ENCODE results near the gene PFN1.
A peak's percentile ranks its signal among the peaks of the same experiment; 100 is the strongest.

Gene PFN1

GRCh38 chr17:4937553-4937952, 10.8 kb downstream of the PFN1 start:
- TF ChIP-seq CTCF (IDR thresholded peaks at IDR 0.05; ENCODE audit: insufficient read depth, low read depth, low read length, missing control alignments) = no peak
- no peak overlapping the region for H3K4me3 ChIP-seq (ENCODE audit: low read length)
- DNase-seq (ENCODE audit: low read depth) = no peak

- no peak for TF ChIP-seq CTCF (IDR thresholded peaks at IDR 0.05; ENCODE audit: insufficient read depth, low read depth, low read length, missing control alignments)
- DNase-seq (ENCODE audit: low read depth) = no peak
- H3K4me3 ChIP-seq (ENCODE audit: low read length) = no peak overlapping the region
Observed at GRCh38 chr17:4936436-4936835, 11.9 kb downstream of the PFN1 start.

DNA sequence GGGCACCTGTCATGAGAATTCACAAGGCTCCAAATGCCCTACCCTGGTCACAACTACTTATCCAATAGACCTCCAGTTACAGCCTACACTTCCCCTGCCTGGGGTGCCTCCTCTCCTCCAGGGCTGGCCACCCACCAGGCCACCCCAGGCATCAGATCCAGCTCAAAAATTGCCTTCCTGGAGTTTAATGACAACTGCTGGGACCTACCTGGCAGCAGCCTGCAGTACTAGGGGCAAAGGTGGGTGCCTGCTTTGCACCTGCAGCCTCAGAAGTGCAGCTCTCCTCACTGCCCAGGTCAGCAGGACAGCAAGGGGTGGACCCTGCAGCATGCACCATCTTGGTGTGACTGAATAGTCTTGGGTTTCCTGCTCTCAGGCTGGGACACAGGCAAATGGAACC, 12.7 kb downstream of the PFN1 start:
- no peak for DNase-seq (ENCODE audit: low read depth)

GRCh38 chr17:4934173-4934979, 14.0 kb downstream of the PFN1 start:
- peak; percentile 21 for TF ChIP-seq CTCF (IDR thresholded peaks at IDR 0.05; ENCODE audit: insufficient read depth, low read depth, low read length, missing control alignments)
- peak; percentile 49 for DNase-seq (ENCODE audit: low read depth)
- H3K4me3 ChIP-seq (ENCODE audit: low read length) = no peak overlapping the region

More for the DNA sequence above, 12.7 kb downstream of the PFN1 start:
- no peak overlapping the region for H3K4me3 ChIP-seq (ENCODE audit: low read length)
- TF ChIP-seq CTCF (IDR thresholded peaks at IDR 0.05; ENCODE audit: insufficient read depth, low read depth, low read length, missing control alignments) = no peak

DNA sequence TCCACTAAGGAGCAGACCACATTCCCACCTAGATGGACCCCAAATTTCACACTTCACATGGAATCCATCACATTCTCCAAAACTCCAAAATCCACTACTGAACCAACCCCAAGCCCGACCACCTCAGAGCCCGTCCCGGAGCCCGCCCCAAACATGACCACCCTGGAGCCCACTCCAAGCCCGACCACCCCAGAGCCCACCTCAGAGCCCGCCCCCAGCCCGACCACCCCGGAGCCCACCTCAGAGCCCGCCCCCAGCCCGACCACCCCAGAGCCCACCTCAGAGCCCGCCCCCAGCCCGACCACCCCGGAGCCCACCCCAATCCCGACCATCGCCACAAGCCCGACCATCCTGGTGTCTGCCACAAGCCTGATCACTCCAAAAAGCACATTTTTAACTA, 14.7 kb downstream of the PFN1 start:
- DNase-seq (ENCODE audit: low read depth) = no peak
- no peak overlapping the region for H3K4me3 ChIP-seq (ENCODE audit: low read length)
- TF ChIP-seq CTCF (IDR thresholded peaks at IDR 0.05; ENCODE audit: insufficient read depth, low read depth, low read length, missing control alignments) = no peak

- TF ChIP-seq CTCF (IDR thresholded peaks at IDR 0.05; ENCODE audit: insufficient read depth, low read depth, low read length, missing control alignments) = no peak
- H3K4me3 ChIP-seq (ENCODE audit: low read length) = no peak overlapping the region
- DNase-seq (ENCODE audit: low read depth) = no peak
Observed at GRCh38 chr17:4932756-4933155, 15.6 kb downstream of the PFN1 start.

DNA sequence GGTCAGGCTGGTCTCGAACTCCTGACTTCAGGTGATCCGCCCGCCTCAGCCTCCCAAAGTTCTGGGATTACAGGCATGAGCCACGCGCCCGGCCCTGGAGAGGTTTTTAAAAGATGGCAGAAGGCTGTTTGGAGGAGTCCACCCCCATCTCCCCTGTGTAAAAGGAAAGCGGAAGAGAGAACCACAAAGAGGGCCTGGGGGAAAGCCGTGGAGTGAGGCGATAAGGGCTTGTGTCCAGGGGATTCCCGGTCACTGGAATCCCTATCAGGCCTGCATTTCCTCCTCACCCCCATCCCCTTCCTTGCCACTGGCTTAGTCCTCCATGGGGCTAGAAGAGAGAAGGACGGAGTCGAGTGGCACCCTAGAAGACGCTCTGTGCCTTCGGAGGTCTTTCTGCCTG, 16.4 kb downstream of the PFN1 start, which contains the start of gene GP1BA:
TSS of gene GP1BA (plus strand) at position 315 of the 400 bp plus-strand sequence. CDS start 328 bp downstream, outside the sequence.
- no peak within 1 kb of the TSS for H3K4me3 ChIP-seq (ENCODE audit: low read length)
- TF ChIP-seq CTCF (IDR thresholded peaks at IDR 0.05; ENCODE audit: insufficient read depth, low read depth, low read length, missing control alignments) = no peak
- no peak for DNase-seq (ENCODE audit: low read depth)
